NCI-H82 treated with DMSO at 0.1 percent for 48 hours (cell line): ENCODE measurements around the gene PCBP3.

Experiments
- DNase-seq: peaks from one replicate; lab custom pipeline; 2025; ENCODE audit not compliant: unreplicated experiment; lab: John Stamatoyannopoulos, UW

PCBP3 gene

DNA sequence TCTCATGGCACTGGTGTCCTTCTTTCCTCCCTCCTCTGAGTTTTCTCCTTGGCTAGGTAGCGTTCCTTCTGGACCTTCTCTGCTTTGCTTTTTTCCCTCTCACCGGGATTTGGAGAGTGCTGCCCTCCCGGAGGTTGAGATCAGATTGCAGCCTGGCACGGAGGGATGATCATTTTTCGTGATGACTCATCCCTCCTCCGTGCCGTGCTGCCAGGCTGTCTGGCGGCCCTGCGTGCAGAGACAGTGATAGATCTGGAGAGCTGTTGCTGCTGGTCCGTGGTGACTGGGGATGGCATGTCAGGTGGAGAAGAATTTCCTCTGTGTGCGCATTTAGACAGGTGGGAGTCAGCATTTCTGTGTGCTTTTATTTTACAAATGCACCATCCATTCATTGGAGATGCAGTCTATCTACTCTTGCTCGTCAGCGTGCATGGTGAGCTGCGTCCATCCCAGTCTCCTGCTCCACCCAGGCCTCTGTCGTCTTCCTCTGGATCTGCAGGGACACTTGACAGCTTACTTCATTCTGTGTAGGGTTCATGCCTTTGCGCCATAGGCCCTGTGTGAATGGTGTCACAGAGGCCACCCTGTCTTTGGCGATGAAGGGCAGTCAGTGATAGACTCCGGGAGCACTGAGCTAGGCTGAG is 104.4 kb downstream of the PCBP3 start:
- no peak for DNase-seq

GRCh38 chr21:45748593-45748992 is 105.1 kb downstream of the PCBP3 start:
- DNase-seq = no peak

GRCh38 chr21:45749974-45750373 is 106.4 kb downstream of the PCBP3 start:
- no peak for DNase-seq

GRCh38 chr21:45750936-45751335 is 107.4 kb downstream of the PCBP3 start:
- no peak for DNase-seq

DNA sequence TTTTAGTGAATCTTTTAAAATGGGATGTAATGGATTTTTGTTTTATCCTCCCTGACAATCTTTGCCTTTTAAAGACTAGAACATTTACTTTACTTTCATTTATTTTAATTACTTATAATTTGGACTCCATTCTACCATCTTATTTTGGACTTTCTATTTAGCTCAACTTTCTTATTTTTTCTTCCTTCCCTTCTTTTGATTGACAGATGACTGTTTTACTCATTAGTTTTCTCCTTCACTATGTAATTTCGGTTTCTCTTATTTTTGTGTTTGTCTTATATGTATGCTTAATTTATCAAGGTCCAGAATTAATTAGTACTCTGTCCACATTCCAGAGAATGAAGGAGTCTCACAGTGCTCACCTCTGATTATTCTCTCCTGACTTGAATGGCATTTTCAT is 109.9 kb downstream of the PCBP3 start:
- no peak for DNase-seq

DNA sequence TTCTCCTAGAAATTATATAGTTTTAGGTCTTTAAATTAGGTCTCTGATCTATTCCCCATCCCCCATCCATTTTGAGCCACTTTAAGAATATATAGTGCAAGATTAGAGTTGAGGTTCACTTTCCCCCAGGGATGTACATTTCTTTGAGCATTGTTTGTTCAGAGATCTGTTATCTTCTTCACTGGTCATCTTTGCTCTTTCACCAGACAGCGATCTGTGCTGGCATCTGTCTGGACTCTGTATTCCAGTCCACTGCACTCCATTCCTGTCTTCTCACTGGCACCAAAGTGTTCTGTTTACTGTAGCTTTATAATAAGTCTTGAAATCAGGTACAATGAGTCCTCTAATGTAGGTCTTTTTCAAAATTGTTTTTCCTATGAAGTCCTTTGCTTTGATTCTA is 112.5 kb downstream of the PCBP3 start:
- no peak for DNase-seq

DNA sequence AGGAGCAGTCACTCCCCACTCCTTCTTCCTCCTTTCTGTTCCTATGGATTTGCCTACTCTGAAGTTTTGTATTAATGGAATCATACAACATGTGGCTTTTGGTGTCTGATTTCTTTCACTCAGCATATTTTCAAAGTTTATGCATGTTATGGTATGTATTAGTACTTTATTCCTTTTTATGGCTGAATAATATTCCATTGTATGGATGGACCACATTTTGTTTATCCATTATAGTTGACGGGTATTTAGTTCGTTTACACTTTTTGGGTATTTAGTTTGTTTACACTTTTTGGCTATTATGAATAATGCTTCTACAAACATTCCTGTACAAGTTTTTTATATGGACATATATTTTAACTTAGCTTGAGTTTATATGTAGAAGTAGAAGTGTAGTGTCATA is 113.1 kb downstream of the PCBP3 start:
- DNase-seq = no peak

DNA sequence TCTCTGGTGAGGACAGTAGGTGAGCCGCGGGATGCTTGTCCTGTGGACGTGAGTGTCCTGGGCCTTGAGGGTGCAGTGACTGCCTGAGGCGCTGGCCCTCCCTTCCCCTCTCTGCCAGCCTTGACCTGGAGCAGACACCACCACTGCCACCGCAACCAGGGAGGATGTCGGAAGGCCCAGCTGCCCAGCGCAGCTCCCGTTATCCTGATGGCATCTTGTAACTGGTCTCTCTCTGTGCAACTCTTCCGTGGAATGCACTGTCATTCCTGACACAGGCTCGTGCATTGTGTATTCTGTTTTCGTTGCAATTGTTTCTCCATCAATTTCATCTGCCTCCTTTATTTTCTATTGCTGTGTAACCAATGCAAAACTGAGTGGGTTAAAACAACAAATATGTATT is 118.2 kb downstream of the PCBP3 start:
- no peak for DNase-seq

DNA sequence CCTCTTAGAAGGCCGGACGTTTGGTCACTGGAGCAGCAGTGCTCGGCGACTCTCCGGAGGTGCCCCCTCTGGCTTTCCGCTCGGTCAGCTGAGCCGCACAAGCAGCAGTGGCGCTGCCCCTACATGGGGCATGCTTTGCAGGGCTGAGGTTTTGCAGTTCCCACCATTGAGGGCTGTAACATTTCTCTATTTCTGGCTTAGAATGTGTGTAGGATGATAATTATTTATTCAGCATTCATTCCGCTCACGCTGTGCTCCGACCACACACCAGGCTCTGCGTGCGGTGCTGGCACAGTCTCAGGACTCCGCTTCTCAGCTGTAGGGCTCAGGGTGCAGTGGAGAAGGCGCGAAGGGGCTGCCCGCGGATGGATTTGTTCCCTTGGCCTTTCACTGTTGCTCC is 119.5 kb downstream of the PCBP3 start:
- no peak for DNase-seq

DNA sequence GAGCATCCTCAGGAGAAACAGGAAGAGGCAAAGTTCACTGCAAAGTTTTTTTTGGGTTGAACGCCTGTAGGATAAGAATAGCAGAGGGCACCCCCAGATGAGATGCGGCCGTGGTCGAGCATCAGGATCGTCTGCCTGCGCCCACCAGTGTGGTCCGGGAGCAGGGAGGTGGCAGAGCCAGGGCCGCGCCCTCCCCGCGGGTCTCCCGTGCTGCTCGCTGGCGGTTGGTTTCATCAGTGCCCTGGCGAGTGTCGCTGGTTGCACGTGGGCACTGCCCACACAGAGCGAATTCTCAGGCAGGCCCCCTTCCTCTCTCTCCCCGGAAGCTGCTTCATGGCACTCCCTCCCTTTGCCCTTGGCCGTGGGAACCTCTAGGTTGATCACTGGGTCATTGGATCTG is 120.0 kb downstream of the PCBP3 start:
- no peak for DNase-seq

- DNase-seq = no peak
These were observed 121.3 kb downstream of the PCBP3 start for GRCh38 chr21:45764792-45765191.

DNA sequence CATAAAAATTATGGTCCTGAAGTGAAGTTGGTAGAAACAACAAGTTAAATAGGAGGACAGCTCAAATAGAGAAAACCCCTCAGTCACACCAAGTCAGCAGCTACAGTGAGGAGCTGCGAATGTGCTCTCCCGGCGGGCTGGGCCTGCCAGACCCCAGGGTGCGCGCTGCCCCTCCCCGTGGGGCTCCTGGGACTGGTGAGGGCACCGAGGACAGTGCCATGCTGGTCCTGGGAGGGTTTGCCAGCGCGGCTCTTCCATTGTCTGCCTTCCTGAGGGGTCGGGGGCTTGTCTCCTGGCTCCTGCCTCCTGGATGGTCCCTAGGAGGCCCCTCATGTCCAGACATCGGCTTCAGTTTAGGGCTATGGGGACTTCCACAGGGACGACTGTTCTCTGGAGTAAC is 121.8 kb downstream of the PCBP3 start:
- no peak for DNase-seq

GRCh38 chr21:45766055-45766454 is 122.5 kb downstream of the PCBP3 start:
- no peak for DNase-seq

GRCh38 chr21:45766501-45766900 is 123.0 kb downstream of the PCBP3 start:
- no peak for DNase-seq

- DNase-seq = no peak
These were observed 123.8 kb downstream of the PCBP3 start for GRCh38 chr21:45767071-45768006.

DNA sequence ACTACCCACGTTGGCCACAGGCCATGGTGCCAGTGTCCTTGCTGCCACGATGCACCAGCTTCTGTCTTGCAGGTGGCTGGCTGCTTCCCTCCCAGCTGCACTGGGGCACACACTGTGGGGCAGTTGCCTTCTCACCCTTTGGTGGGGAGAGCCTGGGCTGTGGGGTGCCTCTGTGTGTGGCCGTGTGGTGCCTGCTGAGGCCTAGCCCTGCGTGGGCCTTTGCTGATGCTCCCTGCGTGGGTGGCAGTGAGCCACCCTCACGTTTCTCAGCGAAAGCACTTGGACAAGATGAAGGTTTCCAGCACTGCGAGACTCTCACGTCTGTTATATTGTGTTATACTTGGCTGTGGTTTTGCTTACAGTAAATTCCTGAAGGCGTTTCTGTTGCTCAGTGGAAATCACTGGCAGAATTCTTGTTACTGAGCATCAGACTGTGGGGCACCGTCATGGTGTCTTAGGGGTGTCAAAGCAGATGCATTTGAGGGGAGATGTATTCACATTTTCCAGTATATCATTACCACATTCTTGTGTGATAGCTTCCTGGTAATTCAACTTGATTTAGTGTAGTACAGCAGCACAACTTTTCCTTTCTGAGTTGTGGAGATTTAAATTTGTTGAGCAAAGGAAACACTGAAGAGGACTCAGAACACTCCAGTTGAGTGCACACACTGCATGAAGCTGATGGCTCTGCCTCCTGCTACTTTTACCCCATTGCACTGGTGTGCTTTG is 124.7 kb downstream of the PCBP3 start:
- DNase-seq = no peak

DNA sequence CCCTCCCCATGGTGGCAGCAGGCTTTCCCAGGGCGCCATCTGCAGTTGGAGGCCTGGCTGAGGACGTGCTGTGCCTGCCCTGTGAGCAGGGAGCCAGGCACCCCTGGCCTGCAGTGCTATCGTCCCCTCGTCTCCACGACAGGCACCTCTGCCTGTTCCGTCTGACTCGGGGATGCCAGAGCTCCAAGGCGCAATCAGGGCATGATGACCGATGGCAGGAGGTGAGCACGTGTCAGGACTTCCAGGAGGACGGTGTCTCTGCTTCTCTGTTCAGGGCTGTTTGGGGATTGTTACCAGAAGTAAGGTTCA is 125.2 kb downstream of the PCBP3 start:
- no peak for DNase-seq

GRCh38 chr21:45769294-45769693 is 125.8 kb downstream of the PCBP3 start:
- no peak for DNase-seq

DNA sequence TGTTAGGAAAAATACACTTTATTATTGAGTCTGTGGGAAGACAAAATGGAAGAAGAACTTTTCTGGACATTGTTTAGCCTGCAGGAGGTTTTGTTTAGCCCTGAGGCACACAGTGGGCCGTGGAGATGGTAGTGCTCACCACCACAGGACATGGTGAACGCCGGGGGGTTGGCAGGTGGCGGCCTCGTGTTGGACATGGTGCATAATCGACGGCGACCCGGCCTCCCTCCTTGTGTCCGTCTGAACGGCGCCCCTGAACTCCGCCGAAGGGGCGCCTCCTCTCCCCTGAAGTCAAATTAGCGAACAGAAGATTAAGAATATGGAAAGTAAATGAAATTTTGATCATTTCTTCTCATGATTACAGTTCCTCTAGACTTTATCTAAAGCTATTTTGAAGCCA is 126.4 kb downstream of the PCBP3 start:
- no peak for DNase-seq

DNA sequence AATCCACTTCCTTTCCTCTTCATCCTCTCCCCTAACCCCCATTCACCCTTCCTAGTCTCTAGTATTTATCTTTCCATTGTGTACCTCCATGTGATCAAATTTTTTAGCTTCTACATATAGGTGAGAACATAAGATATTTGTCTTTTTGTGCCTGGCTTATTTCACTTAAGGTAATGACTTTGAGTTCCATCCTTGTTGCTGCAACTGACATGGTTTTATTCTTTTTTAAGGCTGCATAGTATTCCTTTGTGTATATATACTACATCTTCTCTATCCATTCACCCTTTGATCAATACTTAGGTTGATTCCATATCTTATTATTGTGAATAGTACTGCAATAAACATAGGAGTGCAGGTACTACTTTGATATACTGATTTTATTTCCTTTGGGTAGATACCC is 128.7 kb downstream of the PCBP3 start:
- no peak for DNase-seq

- no peak for DNase-seq
These were observed 130.8 kb downstream of the PCBP3 start for GRCh38 chr21:45774291-45774690.

DNA sequence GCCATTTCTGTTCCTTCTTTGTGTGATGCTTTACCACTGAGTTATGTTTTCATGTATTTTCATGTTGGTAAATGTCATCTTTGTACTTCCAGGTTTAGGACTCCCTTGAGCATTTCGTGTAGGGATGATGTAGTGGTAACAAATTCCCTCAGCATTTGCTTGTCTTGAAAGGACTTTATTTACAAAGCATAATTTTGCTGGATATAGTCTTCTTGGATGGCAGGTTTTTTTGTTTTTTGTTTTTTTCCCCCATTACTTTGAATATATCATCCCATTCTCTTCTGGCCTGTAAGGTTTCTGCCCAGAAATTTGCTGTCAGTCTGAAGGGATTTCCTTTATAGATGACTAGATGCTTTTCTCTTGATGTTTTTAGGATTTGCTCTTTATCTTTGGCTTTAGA is 133.4 kb downstream of the PCBP3 start:
- no peak for DNase-seq
